ENCODE data around the gene TSHZ2.

Gene TSHZ2

GRCh38 chr20:53017206-53017605 is 45.0 kb downstream of the TSHZ2 start:
- Histone ChIP-seq H3K36me3 (ENCODE audit: insufficient read depth) (no peaks in the 10 kb centered on the region), H2AFZ (ENCODE audit: low read depth) (no peak overlapping the region), H3K4me2 (no peak overlapping the region), H3K9ac (no peak overlapping the region), H3K4me1 (ENCODE audit: low read depth, poor library complexity, severe bottlenecking) (no peaks in the 10 kb centered on the region), H3K4me3 (IDR thresholded peaks at IDR 0.05; ENCODE audit: insufficient read depth, low read depth, low read length) (no peak overlapping the region), H3K27ac (no peak overlapping the region), H4K20me1 (ENCODE audit: insufficient read depth) (no peaks in the 10 kb centered on the region), H3K79me2 (ENCODE audit: insufficient read depth, low read depth) (no peaks in the 10 kb centered on the region), H3K27me3 (ENCODE audit: insufficient read depth, low read depth) (no peaks in the 10 kb centered on the region)
- TF ChIP-seq, protein P1, sequence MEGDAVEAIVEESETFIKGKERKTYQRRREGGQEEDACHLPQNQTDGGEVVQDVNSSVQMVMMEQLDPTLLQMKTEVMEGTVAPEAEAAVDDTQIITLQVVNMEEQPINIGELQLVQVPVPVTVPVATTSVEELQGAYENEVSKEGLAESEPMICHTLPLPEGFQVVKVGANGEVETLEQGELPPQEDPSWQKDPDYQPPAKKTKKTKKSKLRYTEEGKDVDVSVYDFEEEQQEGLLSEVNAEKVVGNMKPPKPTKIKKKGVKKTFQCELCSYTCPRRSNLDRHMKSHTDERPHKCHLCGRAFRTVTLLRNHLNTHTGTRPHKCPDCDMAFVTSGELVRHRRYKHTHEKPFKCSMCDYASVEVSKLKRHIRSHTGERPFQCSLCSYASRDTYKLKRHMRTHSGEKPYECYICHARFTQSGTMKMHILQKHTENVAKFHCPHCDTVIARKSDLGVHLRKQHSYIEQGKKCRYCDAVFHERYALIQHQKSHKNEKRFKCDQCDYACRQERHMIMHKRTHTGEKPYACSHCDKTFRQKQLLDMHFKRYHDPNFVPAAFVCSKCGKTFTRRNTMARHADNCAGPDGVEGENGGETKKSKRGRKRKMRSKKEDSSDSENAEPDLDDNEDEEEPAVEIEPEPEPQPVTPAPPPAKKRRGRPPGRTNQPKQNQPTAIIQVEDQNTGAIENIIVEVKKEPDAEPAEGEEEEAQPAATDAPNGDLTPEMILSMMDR (conservative IDR thresholded peaks at IDR 0.05; ENCODE audit: low read depth, low read length), result no peak

- no peak overlapping the region for H2AFZ ChIP-seq (ENCODE audit: low read depth)
- no peak overlapping the region for H3K27ac ChIP-seq
- no peak overlapping the region for H3K9ac ChIP-seq
- H4K20me1 ChIP-seq (ENCODE audit: insufficient read depth), result no peaks in the 10 kb centered on the region
- TF ChIP-seq, protein P1 (conservative IDR thresholded peaks at IDR 0.05; ENCODE audit: low read depth, low read length), result no peak
- H3K4me1 ChIP-seq (ENCODE audit: low read depth, poor library complexity, severe bottlenecking), result no peaks in the 10 kb centered on the region
- no peak overlapping the region for H3K4me3 ChIP-seq (IDR thresholded peaks at IDR 0.05; ENCODE audit: insufficient read depth, low read depth, low read length)
- no peak overlapping the region for H3K4me2 ChIP-seq
- H3K36me3 ChIP-seq (ENCODE audit: insufficient read depth), result no peaks in the 10 kb centered on the region
- H3K79me2 ChIP-seq (ENCODE audit: insufficient read depth, low read depth), result no peaks in the 10 kb centered on the region
- no peaks in the 10 kb centered on the region for H3K27me3 ChIP-seq (ENCODE audit: insufficient read depth, low read depth)
Measured at GRCh38 chr20:53019464-53019863, 47.3 kb downstream of the TSHZ2 start.

DNA sequence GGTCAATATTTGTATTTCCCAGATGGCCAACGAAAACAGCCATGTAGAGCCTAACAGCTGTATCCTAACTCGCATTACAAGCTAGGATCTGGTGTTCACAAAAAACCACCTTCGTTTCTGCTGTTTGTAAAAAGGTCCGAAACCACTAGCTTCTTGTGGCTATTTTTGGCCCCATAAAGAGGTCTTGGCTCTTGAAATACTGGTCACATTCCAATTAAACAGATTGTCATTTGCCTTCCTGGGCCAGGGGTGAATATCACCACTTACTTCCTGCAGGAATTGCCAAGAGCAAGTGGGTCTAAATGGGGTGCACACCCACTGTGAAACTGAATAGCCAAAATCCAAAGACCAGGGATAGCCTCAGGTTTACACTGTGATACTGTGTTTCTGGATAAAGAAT is 48.2 kb downstream of the TSHZ2 start:
- H3K27me3 ChIP-seq (ENCODE audit: insufficient read depth, low read depth), result no peaks in the 10 kb centered on the region
- H2AFZ ChIP-seq (ENCODE audit: low read depth), result no peak overlapping the region
- no peaks in the 10 kb centered on the region for H4K20me1 ChIP-seq (ENCODE audit: insufficient read depth)
- H3K79me2 ChIP-seq (ENCODE audit: insufficient read depth, low read depth), result no peaks in the 10 kb centered on the region
- no peaks in the 10 kb centered on the region for H3K4me1 ChIP-seq (ENCODE audit: low read depth, poor library complexity, severe bottlenecking)
- no peak overlapping the region for H3K27ac ChIP-seq
- no peak overlapping the region for H3K4me2 ChIP-seq
- no peaks in the 10 kb centered on the region for H3K36me3 ChIP-seq (ENCODE audit: insufficient read depth)
- no peak overlapping the region for H3K9ac ChIP-seq
- no peak overlapping the region for H3K4me3 ChIP-seq (IDR thresholded peaks at IDR 0.05; ENCODE audit: insufficient read depth, low read depth, low read length)
- TF ChIP-seq, protein P1 (conservative IDR thresholded peaks at IDR 0.05; ENCODE audit: low read depth, low read length), result no peak

GRCh38 chr20:53020834-53021233 is 48.7 kb downstream of the TSHZ2 start:
- H3K79me2 ChIP-seq (ENCODE audit: insufficient read depth, low read depth), result no peaks in the 10 kb centered on the region
- no peaks in the 10 kb centered on the region for H3K27me3 ChIP-seq (ENCODE audit: insufficient read depth, low read depth)
- no peaks in the 10 kb centered on the region for H3K36me3 ChIP-seq (ENCODE audit: insufficient read depth)
- TF ChIP-seq, protein P1 (conservative IDR thresholded peaks at IDR 0.05; ENCODE audit: low read depth, low read length), result no peak
- H3K4me1 ChIP-seq (ENCODE audit: low read depth, poor library complexity, severe bottlenecking), result no peaks in the 10 kb centered on the region
- no peak overlapping the region for H3K4me2 ChIP-seq
- no peak overlapping the region for H2AFZ ChIP-seq (ENCODE audit: low read depth)
- H3K27ac ChIP-seq, result no peak overlapping the region
- H3K4me3 ChIP-seq (IDR thresholded peaks at IDR 0.05; ENCODE audit: insufficient read depth, low read depth, low read length), result no peak overlapping the region
- H3K9ac ChIP-seq, result no peak overlapping the region
- no peaks in the 10 kb centered on the region for H4K20me1 ChIP-seq (ENCODE audit: insufficient read depth)
